Measurements from ENCODE around the gene ETV2.
A peak's percentile ranks its signal among the peaks of the same experiment; 100 is the strongest.
"Not testable (repeated sequence)": the region's sequence is repeated elsewhere in the genome, so short reads cannot be mapped to it uniquely, and the experiment has no call there.

Gene ETV2

GRCh38 chr19:35628565-35629331, 12.8 kb upstream of the ETV2 start, which contains the start of gene RBM42:
RBM42 (plus strand) TSS chr19:35629036; CDS start chr19:35629154, 118 bp downstream.
- DNase-seq = peak; percentile 99

- DNase-seq = peak; percentile 38
Measured at GRCh38 chr19:35629332-35629633, 12.3 kb upstream of the ETV2 start.

GRCh38 chr19:35633727-35634440, 7.7 kb upstream of the ETV2 start:
- no peak for DNase-seq

GRCh38 chr19:35636651-35637050, 4.9 kb upstream of the ETV2 start:
- DNase-seq = no peak

GRCh38 chr19:35637165-35637564, 4.4 kb upstream of the ETV2 start:
- no peak for DNase-seq

GRCh38 chr19:35639321-35639639, 2.3 kb upstream of the ETV2 start:
- DNase-seq = no peak

- peak; percentile 35 for DNase-seq
Measured at GRCh38 chr19:35639863-35640262, 1.7 kb upstream of the ETV2 start.

- peak; percentile 39 for DNase-seq
Measured at GRCh38 chr19:35642312-35642711, 767 bp downstream of the ETV2 start.

GRCh38 chr19:35642798-35643254, 1.3 kb downstream of the ETV2 start:
- DNase-seq = no peak

GRCh38 chr19:35643255-35644205, 2.0 kb downstream of the ETV2 start:
- DNase-seq = peak; percentile 97

GRCh38 chr19:35644206-35644986, 2.9 kb downstream of the ETV2 start:
- DNase-seq = peak; percentile 99

GRCh38 chr19:35644987-35645679, 3.6 kb downstream of the ETV2 start:
- peak; percentile 88 for DNase-seq

- DNase-seq = peak; percentile 23
Measured at GRCh38 chr19:35645680-35646511, 4.4 kb downstream of the ETV2 start.

GRCh38 chr19:35648017-35648961, 6.7 kb downstream of the ETV2 start, which contains the start of gene COX6B1:
COX6B1 (plus strand) TSS chr19:35648323; CDS start chr19:35651244, 2,921 bp downstream.
- peak; percentile 100 for DNase-seq

- no peak for DNase-seq
Measured at GRCh38 chr19:35650581-35650980, 9.0 kb downstream of the ETV2 start.

GRCh38 chr19:35654828-35655227, 13.3 kb downstream of the ETV2 start:
- DNase-seq = not testable (repeated sequence)

- no peak for DNase-seq
Measured at GRCh38 chr19:35655600-35655999, 14.1 kb downstream of the ETV2 start.

- DNase-seq = no peak
Measured at GRCh38 chr19:35656700-35657099, 15.2 kb downstream of the ETV2 start.

GRCh38 chr19:35657904-35658700, 16.6 kb downstream of the ETV2 start:
- DNase-seq = peak; percentile 45

All from DMS53 (cell line).